ENCODE results near the gene REV3L.

DNA sequence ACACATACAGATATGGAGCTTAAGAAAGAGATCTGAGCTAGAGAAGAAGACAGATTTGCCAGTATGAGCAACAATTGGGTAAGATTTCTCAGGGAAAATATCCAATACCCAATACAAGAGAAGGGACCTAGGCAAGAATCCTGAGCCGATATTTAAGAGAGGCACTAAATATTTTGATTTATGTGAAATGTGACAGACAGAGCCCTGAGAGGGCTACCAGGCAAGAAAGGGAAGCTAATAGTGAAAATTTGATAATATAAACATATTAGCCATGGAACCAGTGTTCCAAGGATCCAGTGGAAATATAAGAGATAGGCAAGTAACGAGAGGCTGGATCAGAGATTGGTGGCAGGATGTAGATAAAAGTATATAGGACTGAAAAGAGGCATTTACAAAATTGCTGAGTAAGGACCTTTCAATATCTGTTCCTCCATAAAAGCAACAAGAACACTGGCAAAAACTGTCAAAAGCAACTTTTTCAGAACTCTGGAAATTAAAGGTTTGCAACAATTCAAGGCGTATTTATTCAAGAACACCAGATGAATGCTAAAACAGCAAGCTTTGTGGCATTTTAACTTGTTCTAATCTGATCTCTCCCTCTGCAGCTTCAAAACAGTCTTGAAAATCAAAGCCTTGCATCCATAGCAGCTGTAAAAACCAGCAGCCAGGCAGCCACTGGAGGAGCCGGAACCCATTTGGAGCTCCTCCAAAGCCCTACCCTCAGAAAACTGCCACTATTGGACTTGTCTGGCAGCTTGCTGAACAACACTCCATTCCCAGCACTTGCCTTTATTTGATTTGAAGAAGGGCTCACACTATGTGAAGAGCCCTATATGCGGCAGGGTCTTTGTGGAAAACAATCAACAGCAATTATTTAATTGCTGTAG lies 58.8 kb downstream of the REV3L start:
- TF ChIP-seq CTCF (conservative IDR thresholded peaks at IDR 0.05; ENCODE audit: low read length) (no peak), EZH2phosphoT487 (IDR thresholded peaks at IDR 0.05; ENCODE audit: borderline replicate concordance) (no peak)

Measured in Loucy (cell line).